ENCODE data around the gene SLC9C1. TPM values are rescaled to one million over a fixed set of nuclear protein-coding genes. Genes with fewer than 3 reads are reported as not detected.

The SLC9C1 gene
- total RNA-seq, 1 experiment from 2014 or later: not detected

DNA sequence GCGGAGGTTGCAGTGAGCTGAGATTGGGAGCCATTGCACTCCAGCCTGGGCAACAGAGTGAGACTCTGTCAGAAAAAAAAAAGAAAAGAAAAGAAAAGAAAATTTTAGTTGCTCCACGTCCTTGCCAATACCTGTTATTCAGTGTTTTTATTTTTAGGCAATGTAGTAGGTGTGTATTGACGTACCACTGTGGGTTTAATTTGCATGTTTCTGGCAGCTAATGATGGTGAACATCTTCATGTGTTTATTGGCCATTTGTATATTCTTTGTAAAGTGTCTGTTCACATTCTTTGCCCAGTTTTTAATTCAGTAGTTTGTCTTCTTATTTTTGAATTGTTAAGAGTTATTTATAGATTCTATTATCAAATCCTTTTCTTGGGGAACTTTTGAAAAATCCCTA lies 122.9 kb downstream of the SLC9C1 start:
- intact Hi-C loops (cut with micrococcal nuclease; ENCODE audit: unreplicated experiment): no loop called here
- H3K4me3 Mint-ChIP-seq (ENCODE audit: low read depth, unreplicated experiment): no peak overlapping the region
- TF ChIP-seq, protein P1, sequence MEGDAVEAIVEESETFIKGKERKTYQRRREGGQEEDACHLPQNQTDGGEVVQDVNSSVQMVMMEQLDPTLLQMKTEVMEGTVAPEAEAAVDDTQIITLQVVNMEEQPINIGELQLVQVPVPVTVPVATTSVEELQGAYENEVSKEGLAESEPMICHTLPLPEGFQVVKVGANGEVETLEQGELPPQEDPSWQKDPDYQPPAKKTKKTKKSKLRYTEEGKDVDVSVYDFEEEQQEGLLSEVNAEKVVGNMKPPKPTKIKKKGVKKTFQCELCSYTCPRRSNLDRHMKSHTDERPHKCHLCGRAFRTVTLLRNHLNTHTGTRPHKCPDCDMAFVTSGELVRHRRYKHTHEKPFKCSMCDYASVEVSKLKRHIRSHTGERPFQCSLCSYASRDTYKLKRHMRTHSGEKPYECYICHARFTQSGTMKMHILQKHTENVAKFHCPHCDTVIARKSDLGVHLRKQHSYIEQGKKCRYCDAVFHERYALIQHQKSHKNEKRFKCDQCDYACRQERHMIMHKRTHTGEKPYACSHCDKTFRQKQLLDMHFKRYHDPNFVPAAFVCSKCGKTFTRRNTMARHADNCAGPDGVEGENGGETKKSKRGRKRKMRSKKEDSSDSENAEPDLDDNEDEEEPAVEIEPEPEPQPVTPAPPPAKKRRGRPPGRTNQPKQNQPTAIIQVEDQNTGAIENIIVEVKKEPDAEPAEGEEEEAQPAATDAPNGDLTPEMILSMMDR (IDR thresholded peaks at IDR 0.05; ENCODE audit: unreplicated experiment): no peak
- CTCF ChIA-PET: no interaction called here
- H3K9me3 Mint-ChIP-seq (ENCODE audit: low read depth, unreplicated experiment): peaks cover 2% of the 10 kb centered on the region
- DNase-seq: no peak
- no peaks in the 10 kb centered on the region for H3K36me3 Mint-ChIP-seq (ENCODE audit: insufficient read depth, unreplicated experiment)
- H3K4me1 Mint-ChIP-seq (ENCODE audit: low read depth, unreplicated experiment): no peaks in the 10 kb centered on the region
- H3K27me3 Mint-ChIP-seq (ENCODE audit: unreplicated experiment): no peaks in the 10 kb centered on the region
- H3K27ac Mint-ChIP-seq (ENCODE audit: unreplicated experiment): no peak overlapping the region
- BruUV-seq (replicated peaks): no TSS peak

DNA sequence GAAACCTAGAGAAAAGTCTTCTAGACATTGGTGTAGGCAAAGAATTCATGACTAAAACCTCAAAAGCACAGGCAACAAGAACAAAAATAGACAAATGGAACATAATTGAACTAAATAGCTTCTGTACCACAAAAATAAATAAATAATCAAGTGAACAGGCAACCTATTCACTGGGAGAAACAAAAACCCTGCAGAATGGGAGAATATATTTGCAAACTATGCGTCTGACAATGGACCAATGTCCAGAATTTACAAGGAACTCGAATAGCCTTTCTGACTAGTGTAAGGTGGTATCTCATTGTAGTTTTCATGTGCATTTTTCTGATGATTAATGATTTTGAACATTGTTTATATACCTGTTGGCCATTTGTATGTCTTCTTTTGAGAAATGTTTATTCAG lies 124.0 kb downstream of the SLC9C1 start:
- Mint-ChIP-seq H3K4me3 (ENCODE audit: low read depth, unreplicated experiment) (no peak overlapping the region), H3K27me3 (ENCODE audit: unreplicated experiment) (no peaks in the 10 kb centered on the region), H3K9me3 (ENCODE audit: low read depth, unreplicated experiment) (peaks cover 3% of the 10 kb centered on the region), H3K4me1 (ENCODE audit: low read depth, unreplicated experiment) (no peaks in the 10 kb centered on the region), H3K27ac (ENCODE audit: unreplicated experiment) (no peak overlapping the region), H3K36me3 (ENCODE audit: insufficient read depth, unreplicated experiment) (no peaks in the 10 kb centered on the region)
- CTCF ChIA-PET: no interaction called here
- no TSS peak for BruUV-seq (replicated peaks)
- DNase-seq: no peak
- TF ChIP-seq, protein P1 (IDR thresholded peaks at IDR 0.05; ENCODE audit: unreplicated experiment): no peak
- intact Hi-C loops (cut with micrococcal nuclease; ENCODE audit: unreplicated experiment): no loop called here

DNA sequence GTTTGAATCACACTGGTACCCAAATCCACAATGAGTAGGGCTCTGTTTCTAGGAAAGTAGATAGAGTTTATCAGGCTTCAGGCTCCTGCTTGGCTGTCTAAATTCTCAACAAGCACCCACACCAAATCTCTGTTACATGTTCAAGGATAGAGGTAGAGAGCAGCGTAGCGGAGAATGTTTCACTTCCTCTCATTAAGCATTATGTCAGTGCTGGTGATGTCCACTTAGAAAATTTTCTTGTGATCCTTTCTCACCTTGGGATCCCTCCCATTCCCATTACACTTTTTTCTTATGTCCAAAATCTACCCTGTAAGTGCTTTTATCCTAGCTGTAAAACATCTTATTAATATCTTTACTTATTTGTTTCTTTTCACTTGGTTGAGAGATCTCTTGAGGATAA lies 126.3 kb downstream of the SLC9C1 start:
- no peaks in the 10 kb centered on the region for H3K4me1 Mint-ChIP-seq (ENCODE audit: low read depth, unreplicated experiment)
- TF ChIP-seq, protein P1 (IDR thresholded peaks at IDR 0.05; ENCODE audit: unreplicated experiment): no peak
- no peaks in the 10 kb centered on the region for H3K36me3 Mint-ChIP-seq (ENCODE audit: insufficient read depth, unreplicated experiment)
- BruUV-seq (replicated peaks): no TSS peak
- intact Hi-C loops (cut with micrococcal nuclease; ENCODE audit: unreplicated experiment): no loop called here
- H3K27me3 Mint-ChIP-seq (ENCODE audit: unreplicated experiment): no peaks in the 10 kb centered on the region
- peaks cover 5% of the 10 kb centered on the region for H3K9me3 Mint-ChIP-seq (ENCODE audit: low read depth, unreplicated experiment)
- no peak for DNase-seq
- CTCF ChIA-PET: no interaction called here
- no peak overlapping the region for H3K27ac Mint-ChIP-seq (ENCODE audit: unreplicated experiment)
- no peak overlapping the region for H3K4me3 Mint-ChIP-seq (ENCODE audit: low read depth, unreplicated experiment)

DNA sequence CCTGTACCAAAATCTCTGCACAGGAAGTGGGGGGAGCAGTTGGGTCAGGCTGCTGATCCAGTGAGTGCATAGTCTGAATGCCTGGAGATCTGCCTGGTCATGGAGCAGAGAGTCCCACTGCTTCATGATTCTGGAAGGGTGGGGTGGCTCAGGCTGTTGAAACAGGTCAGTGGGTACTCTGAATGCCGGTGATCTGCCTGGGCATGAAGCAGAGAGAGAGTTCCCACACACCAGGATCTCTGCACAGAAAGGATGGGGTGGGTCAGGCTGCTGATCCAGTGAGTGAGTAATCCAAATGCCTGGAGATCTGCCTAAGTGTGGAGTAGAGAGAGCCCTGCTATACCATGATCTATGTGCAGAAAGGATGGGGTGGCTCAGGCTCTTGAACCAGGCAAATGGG lies 144.9 kb downstream of the SLC9C1 start:
- Mint-ChIP-seq H3K4me1 (ENCODE audit: low read depth, unreplicated experiment) (no peaks in the 10 kb centered on the region), H3K27me3 (ENCODE audit: unreplicated experiment) (no peaks in the 10 kb centered on the region), H3K4me3 (ENCODE audit: low read depth, unreplicated experiment) (no peak overlapping the region), H3K27ac (ENCODE audit: unreplicated experiment) (no peak overlapping the region), H3K36me3 (ENCODE audit: insufficient read depth, unreplicated experiment) (peaks cover 6% of the 10 kb centered on the region), H3K9me3 (ENCODE audit: low read depth, unreplicated experiment) (no peaks in the 10 kb centered on the region)
- CTCF ChIA-PET: no interaction called here
- TF ChIP-seq, protein P1 (IDR thresholded peaks at IDR 0.05; ENCODE audit: unreplicated experiment): no peak
- intact Hi-C loops (cut with micrococcal nuclease; ENCODE audit: unreplicated experiment): no loop called here
- BruUV-seq (replicated peaks): no TSS peak
- no peak for DNase-seq

DNA sequence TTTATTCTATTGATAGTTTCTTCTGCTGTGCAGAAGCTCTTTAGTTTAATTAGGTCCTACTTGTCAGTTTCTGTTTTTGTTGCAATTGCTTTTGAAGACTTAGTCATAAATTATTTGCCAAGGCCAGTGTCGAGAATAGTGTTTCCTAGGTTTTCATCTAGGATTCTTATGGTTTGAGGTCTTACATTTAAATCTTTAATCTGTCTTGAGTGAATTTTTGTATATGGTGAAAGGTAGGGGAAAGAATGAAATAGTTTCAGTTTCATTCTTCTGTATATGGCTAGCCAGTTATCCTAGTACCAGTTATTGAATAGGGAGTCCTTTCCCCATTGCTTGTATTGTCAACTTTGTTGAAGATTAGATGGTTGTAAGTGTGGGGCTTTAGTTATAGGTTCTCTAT lies 150.3 kb downstream of the SLC9C1 start:
- no peak overlapping the region for H3K27ac Mint-ChIP-seq (ENCODE audit: unreplicated experiment)
- CTCF ChIA-PET: no interaction called here
- DNase-seq: no peak
- no peaks in the 10 kb centered on the region for H3K4me1 Mint-ChIP-seq (ENCODE audit: low read depth, unreplicated experiment)
- TF ChIP-seq, protein P1 (IDR thresholded peaks at IDR 0.05; ENCODE audit: unreplicated experiment): no peak
- H3K9me3 Mint-ChIP-seq (ENCODE audit: low read depth, unreplicated experiment): peaks cover 3% of the 10 kb centered on the region
- no peak overlapping the region for H3K4me3 Mint-ChIP-seq (ENCODE audit: low read depth, unreplicated experiment)
- no peaks in the 10 kb centered on the region for H3K27me3 Mint-ChIP-seq (ENCODE audit: unreplicated experiment)
- no TSS peak for BruUV-seq (replicated peaks)
- intact Hi-C loops (cut with micrococcal nuclease; ENCODE audit: unreplicated experiment): no loop called here
- no peaks in the 10 kb centered on the region for H3K36me3 Mint-ChIP-seq (ENCODE audit: insufficient read depth, unreplicated experiment)

Measured in Calu3 (cell line).